H9 (cell line): Measurements from ENCODE around the gene MAL. TPM values are rescaled to one million over a fixed set of nuclear protein-coding genes. Genes with fewer than 3 reads are reported as not detected.
"Not testable (repeated sequence)": the region's sequence is repeated elsewhere in the genome, so short reads cannot be mapped to it uniquely, and the experiment has no call there.

Experiments
- DNase-seq: peaks from one replicate; pipeline ENCODE4 v3.0.0-alpha.2; 2017
- H2AFZ ChIP-seq: one replicate; pipeline ENCODE4 v1.6.1; 2013; ENCODE audit warnings: mild to moderate bottlenecking, low read length, control low read depth, moderate library complexity
- H2AK5ac ChIP-seq: 2 replicates; pipeline ENCODE4 v1.6.1; 2013; ENCODE audit warnings: low read length, control low read depth, mixed read lengths; ENCODE audit not compliant: insufficient read length
- H2BK120ac ChIP-seq: one replicate; pipeline ENCODE4 v1.6.1; 2013; ENCODE audit warnings: low read depth, mild to moderate bottlenecking, low read length, control low read depth, inconsistent platforms; ENCODE audit not compliant: poor library complexity, severe bottlenecking
- H2BK12ac ChIP-seq: 2 replicates; pipeline ENCODE4 v1.6.1; 2013; ENCODE audit warnings: low read length, control low read depth, mixed read lengths, low read depth; ENCODE audit not compliant: insufficient read length
- H2BK15ac ChIP-seq: 2 replicates; pipeline ENCODE4 v1.6.1; 2013; ENCODE audit warnings: low read depth, low read length, control low read depth
- H2BK20ac ChIP-seq: one replicate; pipeline ENCODE4 v1.6.1; 2013; ENCODE audit warnings: low read depth, mild to moderate bottlenecking, low read length, control low read depth, inconsistent platforms; ENCODE audit not compliant: poor library complexity, severe bottlenecking
- H2BK5ac ChIP-seq: 2 replicates; pipeline ENCODE4 v1.6.1; 2013; ENCODE audit warnings: low read length, control low read depth, mixed read lengths; ENCODE audit not compliant: insufficient read length
- H3K14ac ChIP-seq: 2 replicates; pipeline ENCODE4 v1.6.1; 2013; ENCODE audit warnings: low read length, control low read depth; ENCODE audit not compliant: insufficient read depth
- H3K18ac ChIP-seq: 2 replicates; pipeline ENCODE4 v1.6.1; 2013; ENCODE audit warnings: low read depth, mild to moderate bottlenecking, mixed read lengths, low read length, control low read depth; ENCODE audit not compliant: insufficient read length
- H3K23ac ChIP-seq: 2 replicates; pipeline ENCODE4 v1.6.1; 2013; ENCODE audit warnings: low read length, control low read depth, mixed read lengths, low read depth; ENCODE audit not compliant: insufficient read length
- H3K23me2 ChIP-seq: 2 replicates; pipeline ENCODE4 v1.6.1; 2013; ENCODE audit warnings: low read depth, mild to moderate bottlenecking, mixed read lengths, low read length, control low read depth; ENCODE audit not compliant: insufficient read length, poor library complexity, severe bottlenecking
- H3K27ac ChIP-seq: 2 replicates; pipeline ENCODE4 v1.5.1; 2013; ENCODE audit warnings: low read length, control low read depth, mixed read lengths, low read depth; ENCODE audit not compliant: insufficient read length
- H3K27me3 ChIP-seq: 2 replicates; pipeline ENCODE4 v1.6.1; 2013; ENCODE audit warnings: low read length, control low read depth, inconsistent platforms; ENCODE audit not compliant: insufficient read depth
- H3K4ac ChIP-seq: 2 replicates; pipeline ENCODE4 v1.6.1; 2013; ENCODE audit warnings: low read depth, mild to moderate bottlenecking, control low read depth, inconsistent platforms, low read length, moderate library complexity
- H3K4me1 ChIP-seq: 2 replicates; pipeline ENCODE4 v1.6.1; 2013; ENCODE audit warnings: low read length, control low read depth, inconsistent platforms; ENCODE audit not compliant: insufficient read depth
- H3K4me2 ChIP-seq: 2 replicates; pipeline ENCODE4 v1.6.1; 2013; ENCODE audit warnings: low read length, control low read depth, mixed read lengths; ENCODE audit not compliant: insufficient read length, insufficient read depth
- H3K56ac ChIP-seq: 2 replicates; pipeline ENCODE4 v1.6.1; 2013; ENCODE audit warnings: low read depth, mild to moderate bottlenecking, mixed read lengths, low read length, control low read depth; ENCODE audit not compliant: insufficient read length
- H3K79me1 ChIP-seq: 2 replicates; pipeline ENCODE4 v1.6.1; 2013; ENCODE audit warnings: low read depth, mild to moderate bottlenecking, moderate library complexity, low read length, control low read depth, inconsistent platforms; ENCODE audit not compliant: insufficient read depth, poor library complexity, severe bottlenecking
- H3K79me2 ChIP-seq: 2 replicates; pipeline ENCODE4 v1.6.1; 2013; ENCODE audit warnings: low read length, control low read depth, inconsistent platforms; ENCODE audit not compliant: insufficient read depth
- H3K9ac ChIP-seq: 2 replicates; pipeline ENCODE4 v1.6.1; 2013; ENCODE audit warnings: low read length, control low read depth, mixed read lengths; ENCODE audit not compliant: insufficient read length; ENCODE audit errors: extremely low read depth
- H3K9me3 ChIP-seq: one replicate; pipeline ENCODE4 v1.6.1; 2013; ENCODE audit warnings: low read depth, low read length, inconsistent platforms; ENCODE audit not compliant: control insufficient read depth
- H3T11ph ChIP-seq: one replicate; pipeline ENCODE4 v1.6.1; 2013; ENCODE audit warnings: mild to moderate bottlenecking, low read length, control low read depth, inconsistent platforms
- H4K20me1 ChIP-seq: one replicate; pipeline ENCODE4 v1.6.1; 2013; ENCODE audit not compliant: control insufficient read depth, insufficient read length, insufficient read depth
- H4K5ac ChIP-seq: 2 replicates; pipeline ENCODE4 v1.6.1; 2013; ENCODE audit warnings: low read depth, mild to moderate bottlenecking, mixed read lengths, low read length, control low read depth; ENCODE audit not compliant: insufficient read length
- H4K8ac ChIP-seq: replicated peaks from 2 replicates; pipeline ENCODE4 v1.6.1; 2013; ENCODE audit warnings: low read length, control low read depth, mixed read lengths, low read depth; ENCODE audit not compliant: insufficient read length
- H4K91ac ChIP-seq: 2 replicates; pipeline ENCODE4 v1.6.1; 2013; ENCODE audit warnings: low read depth, mild to moderate bottlenecking, moderate library complexity, mixed read lengths, low read length, control low read depth; ENCODE audit not compliant: insufficient read length
- H3K27ac Mint-ChIP-seq, 3 experiments: 2 replicates in 2 of 3; 3 replicates in 1 of 3; pipeline ENCODE4 v1.8.0; 2020 to 2021; ENCODE audit warnings: mixed read lengths in 3 of 3, mild to moderate bottlenecking in 1 of 3, moderate library complexity in 1 of 3
- H3K27me3 Mint-ChIP-seq: 2 replicates; pipeline ENCODE4 v1.8.0; 2021; ENCODE audit warnings: low read depth, mild to moderate bottlenecking, moderate library complexity, mixed read lengths
- H3K36me3 Mint-ChIP-seq, 3 experiments: 2 replicates in 2 of 3; 3 replicates in 1 of 3; pipeline ENCODE4 v1.8.0; 2020 to 2021; ENCODE audit warnings: low read depth in 3 of 3, mixed read lengths in 3 of 3; ENCODE audit not compliant: insufficient read depth in 1 of 3
- H3K4me1 Mint-ChIP-seq, 2 experiments: 2 replicates each; pipeline ENCODE4 v1.8.0; 2020; ENCODE audit warnings: mixed read lengths in 2 of 2
- H3K4me3 Mint-ChIP-seq, 2 experiments: 2 replicates in 1 of 2; 3 replicates in 1 of 2; pipeline ENCODE4 v1.8.0; 2020 to 2021; ENCODE audit warnings: mild to moderate bottlenecking in 2 of 2, mixed read lengths in 2 of 2, moderate library complexity in 1 of 2
- H3K9me3 Mint-ChIP-seq, 2 experiments: 2 replicates in 1 of 2; 3 replicates in 1 of 2; pipeline ENCODE4 v1.8.0; 2020; ENCODE audit warnings: mild to moderate bottlenecking in 2 of 2, mixed read lengths in 2 of 2, moderate library complexity in 1 of 2
- CTCF ChIP-seq: fragments of 200-600 bp; sonication (generic); conservative IDR thresholded peaks from 3 replicates; pipeline ENCODE4 v1.8.0; 2021; ENCODE audit warnings: antibody characterized with exemption, mild to moderate bottlenecking
- WGBS: extraction: QIAGEN DNeasy Blood & Tissue Kit; methylation state at CpG from one replicate; pipeline ENCODE4 v1.1.7; 2013; ENCODE audit warnings: missing lambda C conversion rate, low lambda C conversion rate, mixed read lengths; ENCODE audit not compliant: insufficient read length; ENCODE audit errors: extremely low coverage; 5-methylcytosine and 5-hydroxymethylcytosine counted together
- total RNA-seq: library from RNA; stranded (reverse); gene quantifications from 2 replicates; pipeline ENCODE4 v1.2.1, GENCODE V29; 2021

Gene MAL
- total RNA-seq, 1 experiment from 2014 or later, result not detected

- H3K18ac ChIP-seq, result no peak overlapping the region
- H2BK5ac ChIP-seq, result no peak overlapping the region
- H2BK12ac ChIP-seq, result no peak overlapping the region
- no peaks in the 10 kb centered on the region for H3K9me3 ChIP-seq
- no peak overlapping the region for H4K8ac ChIP-seq
- H2BK15ac ChIP-seq, result no peak overlapping the region
- no peak overlapping the region for H3K23ac ChIP-seq
- H3K4me1 Mint-ChIP-seq, result no peaks in the 10 kb centered on the region; a peak in 1 of 4 replicates
- H3K9ac ChIP-seq, result no peak overlapping the region
- H4K5ac ChIP-seq, result no peak overlapping the region
- no peaks in the 10 kb centered on the region for H4K20me1 ChIP-seq
- H3K23me2 ChIP-seq, result no peaks in the 10 kb centered on the region
- no peaks in the 10 kb centered on the region for H3K79me2 ChIP-seq
- DNase-seq, result no peak
- H3K27ac Mint-ChIP-seq, result no peak overlapping the region; a peak in 1 of 7 replicates
- peaks cover 0 to 2% (median 0%) of the 10 kb centered on the region in 3 experiments; a peak in 2 of 7 replicates for H3K36me3 Mint-ChIP-seq
- WGBS, result no CpG with 5 or more reads among the region's 2 CpGs
- H3K4me1 ChIP-seq, result no peaks in the 10 kb centered on the region
- TF ChIP-seq CTCF, result no peak
- H3K4me3 Mint-ChIP-seq, result no peak overlapping the region
- H3K27ac ChIP-seq, result no peak overlapping the region
- H3K27me3 ChIP-seq, result no peaks in the 10 kb centered on the region
- H3K27me3 Mint-ChIP-seq, result peaks cover 63% of the 10 kb centered on the region
- H2BK20ac ChIP-seq, result no peak overlapping the region
- H2AFZ ChIP-seq, result no peak overlapping the region
- H2BK120ac ChIP-seq, result no peak overlapping the region
- no peak overlapping the region for H2AK5ac ChIP-seq
- H3K79me1 ChIP-seq, result no peaks in the 10 kb centered on the region
- H3K14ac ChIP-seq, result no peak overlapping the region
- H3K4ac ChIP-seq, result no peak overlapping the region
- peaks cover 22 to 30% of the 10 kb centered on the region in 2 experiments for H3K9me3 Mint-ChIP-seq
- no peak overlapping the region for H3K4me2 ChIP-seq
- H3T11ph ChIP-seq, result no peak overlapping the region
- no peak overlapping the region for H4K91ac ChIP-seq
- H3K56ac ChIP-seq, result no peak overlapping the region
Measured at GRCh38 chr2:95037384-95037839, 11.9 kb downstream of the MAL start.

- not testable (repeated sequence) for H3K56ac ChIP-seq, H3K23me2 ChIP-seq, H2BK15ac ChIP-seq, H2BK120ac ChIP-seq, H3K14ac ChIP-seq, H3K4me3 Mint-ChIP-seq, H3K9ac ChIP-seq, H3K79me1 ChIP-seq, H3K4me1 ChIP-seq, H3K27ac ChIP-seq, H3K36me3 Mint-ChIP-seq, H4K91ac ChIP-seq, H3K9me3 ChIP-seq, H3K23ac ChIP-seq, H3T11ph ChIP-seq, H3K27ac Mint-ChIP-seq, H3K4ac ChIP-seq, H2AFZ ChIP-seq, H3K79me2 ChIP-seq, H3K27me3 ChIP-seq, H3K4me2 ChIP-seq, H2BK12ac ChIP-seq, H2BK5ac ChIP-seq, H3K18ac ChIP-seq, H2BK20ac ChIP-seq, H3K4me1 Mint-ChIP-seq, H4K20me1 ChIP-seq, H4K8ac ChIP-seq, H4K5ac ChIP-seq, DNase-seq, H2AK5ac ChIP-seq
- peaks cover 22 to 30% of the 10 kb centered on the region in 2 experiments for H3K9me3 Mint-ChIP-seq
- WGBS, result no CpG with 5 or more reads among the region's 3 CpGs
- peaks cover 60% of the 10 kb centered on the region for H3K27me3 Mint-ChIP-seq
Measured at GRCh38 chr2:95037841-95038585, 12.5 kb downstream of the MAL start.
